A549 (cell line): ENCODE measurements around the gene KIF27. TPM values are rescaled to one million over a fixed set of nuclear protein-coding genes. Genes with fewer than 3 reads are reported as not detected.

Experiments
- ATOH8 ChIP-seq: fragments of 250-450 bp; sonication (Bioruptor Pico); IDR thresholded peaks from 2 replicates; pipeline ENCODE4 v1.5.0; 2020; ENCODE audit warnings: low read depth, mild to moderate bottlenecking, moderate library complexity
- BHLHE40 ChIP-seq: IDR thresholded peaks from 2 replicates; pipeline ENCODE4 v1.6.1; 2012; ENCODE audit warnings: low read depth, low read length, inconsistent platforms
- CBX2 ChIP-seq: fragments of 200-600 bp; sonication (generic); IDR thresholded peaks from 2 replicates; pipeline ENCODE4 v1.6.1; 2016; ENCODE audit warnings: low read depth, mild to moderate bottlenecking, borderline replicate concordance
- CBX8 ChIP-seq: fragments of 200-600 bp; sonication (generic); IDR thresholded peaks from 2 replicates; pipeline ENCODE4 v1.6.1; 2016
- CHD2 ChIP-seq: fragments of 150-350 bp; IDR thresholded peaks from 2 replicates; pipeline ENCODE4 v1.6.1; 2014; ENCODE audit warnings: low read length; ENCODE audit not compliant: partially characterized antibody
- FOSB ChIP-seq: fragments of 250-450 bp; sonication (Bioruptor Pico); IDR thresholded peaks from 2 replicates; pipeline ENCODE4 v1.5.0; 2020; ENCODE audit warnings: mild to moderate bottlenecking, moderate library complexity
- FOSL2 ChIP-seq, 2 experiments: fragments of 450-650 bp in 1 of 2; fragments of >200 bp in 1 of 2; sonication (Bioruptor Twin) in 1 of 2; formaldehyde crosslinking; IDR thresholded peaks; 2 replicates each; pipeline versions ENCODE4 v1.5.0 to v1.6.1; 2016 to 2020; ENCODE audit warnings: mild to moderate bottlenecking in 1 of 2, moderate library complexity in 1 of 2
- HEYL ChIP-seq: fragments of 250-450 bp; sonication (Bioruptor Pico); IDR thresholded peaks from 2 replicates; pipeline ENCODE4 v1.8.0; 2021; ENCODE audit warnings: mild to moderate bottlenecking, moderate library complexity
- HMGXB4 ChIP-seq: fragments of 250-450 bp; sonication (Bioruptor Pico); IDR thresholded peaks from 2 replicates; pipeline ENCODE4 v1.5.0; 2021; ENCODE audit warnings: mild to moderate bottlenecking, moderate library complexity, borderline replicate concordance
- HOXA7 ChIP-seq: fragments of 250-450 bp; sonication (Bioruptor Pico); IDR thresholded peaks from 2 replicates; pipeline ENCODE4 v1.5.0; 2020; ENCODE audit warnings: mild to moderate bottlenecking, moderate library complexity
- HOXB13 ChIP-seq: fragments of 250-450 bp; sonication (Bioruptor Pico); IDR thresholded peaks from 2 replicates; pipeline ENCODE4 v1.5.0; 2020; ENCODE audit warnings: low read depth, mild to moderate bottlenecking, moderate library complexity
- JUNB ChIP-seq: fragments of >200 bp; sonication (Bioruptor Twin); formaldehyde crosslinking; IDR thresholded peaks from 2 replicates; pipeline ENCODE4 v1.6.1; 2016
- MAX ChIP-seq: IDR thresholded peaks from 2 replicates; pipeline ENCODE4 v1.6.1; 2012
- MAZ ChIP-seq: fragments of 150-350 bp; IDR thresholded peaks from 2 replicates; pipeline ENCODE4 v1.6.1; 2014; ENCODE audit warnings: antibody characterized with exemption, low read depth, low read length, borderline replicate concordance
- MYC ChIP-seq: IDR thresholded peaks from 2 replicates; pipeline ENCODE4 v1.6.1; 2012; ENCODE audit warnings: mild to moderate bottlenecking, inconsistent platforms, low read length, improper control_type of control experiment, borderline replicate concordance
- PHF8 ChIP-seq: fragments of 200-600 bp; sonication (generic); IDR thresholded peaks from 2 replicates; pipeline ENCODE4 v1.6.1; 2016; ENCODE audit warnings: low read depth, mild to moderate bottlenecking, antibody characterized with exemption, moderate library complexity, borderline replicate concordance
- POLR2A ChIP-seq: IDR thresholded peaks from 2 replicates; pipeline ENCODE4 v1.6.1; 2012; ENCODE audit warnings: mild to moderate bottlenecking, low read length
- POLR2AphosphoS2 ChIP-seq: conservative IDR thresholded peaks from 2 replicates; pipeline ENCODE4 v1.6.1; 2012; ENCODE audit warnings: low read length, improper control_type of control experiment, inconsistent platforms
- RCOR1 ChIP-seq: fragments of 150-350 bp; IDR thresholded peaks from 2 replicates; pipeline ENCODE4 v1.6.1; 2014; ENCODE audit warnings: antibody characterized with exemption, low read length, low read depth
- REST ChIP-seq: fragments of 200-600 bp; sonication (generic); IDR thresholded peaks from 2 replicates; pipeline ENCODE4 v1.6.1; 2016; ENCODE audit warnings: antibody characterized with exemption, mild to moderate bottlenecking, moderate library complexity
- RNF2 ChIP-seq: fragments of 200-600 bp; sonication (generic); IDR thresholded peaks from 2 replicates; pipeline ENCODE4 v1.6.1; 2016; ENCODE audit warnings: low read depth, mild to moderate bottlenecking, antibody characterized with exemption, moderate library complexity, borderline replicate concordance
- SMC3 ChIP-seq: fragments of >200 bp; sonication (Bioruptor Twin); formaldehyde crosslinking; IDR thresholded peaks from 3 replicates; pipeline ENCODE4 v1.6.1; 2018; ENCODE audit warnings: inconsistent platforms
- SREBF2 ChIP-seq: fragments of 450-650 bp; IDR thresholded peaks from 2 replicates; pipeline ENCODE4 v1.6.1; 2014; ENCODE audit warnings: mild to moderate bottlenecking, moderate library complexity
- TP53 ChIP-seq: fragments of 250-450 bp; sonication (Bioruptor Pico); IDR thresholded peaks from 2 replicates; pipeline ENCODE4 v1.5.0; 2021; ENCODE audit warnings: mild to moderate bottlenecking, moderate library complexity
- USF2 ChIP-seq: fragments of 450-650 bp; IDR thresholded peaks from 2 replicates; pipeline ENCODE4 v1.6.1; 2014; ENCODE audit warnings: antibody characterized with exemption
- ZNF302 ChIP-seq: fragments of 250-450 bp; sonication (Bioruptor Pico); IDR thresholded peaks from 2 replicates; pipeline ENCODE4 v1.9.0; 2021; ENCODE audit warnings: inconsistent platforms, mild to moderate bottlenecking, moderate library complexity
- polyA plus RNA-seq, 4 experiments: library from polyadenylated mRNA; depleted of rRNA in 3 of 4; stranded (reverse); fragments of >200 nt; fragmentation: RNase III in 1 of 4; extraction: RNeasy Plus Mini Kit Qiagen cat#74134 plus additional on column Dnase treatment in 1 of 4; gene quantifications; 2 replicates in 3 of 4; 3 replicates in 1 of 4; pipeline ENCODE4 v1.2.3, GENCODE V29; 2011 to 2017

KIF27 gene
- polyA plus RNA-seq, 2 of the 4 experiments (the other 2 are of a cell fraction) = 2.2 to 6.0 TPM

- TF ChIP-seq FOSB (CRISPR knock-in tag) = no peak
- TF ChIP-seq POLR2AphosphoS2 = no peak
- no peak for TF ChIP-seq FOSL2 (IDR thresholded peaks at IDR 0.05)
- no peak for TF ChIP-seq FOSL2 (CRISPR knock-in tag; IDR thresholded peaks at IDR 0.05)
- no peak for TF ChIP-seq TP53 (CRISPR knock-in tag)
- peak; percentile 38; the same call in 1 of the 2 replicates for TF ChIP-seq HOXA7 (CRISPR knock-in tag)
- no peak for TF ChIP-seq CBX2
- peak; percentile 68; the same call in 1 of the 2 replicates for TF ChIP-seq HMGXB4 (CRISPR knock-in tag)
- no peak for TF ChIP-seq SREBF2
- TF ChIP-seq HEYL (CRISPR knock-in tag) = no peak
- TF ChIP-seq REST = no peak
- no peak for TF ChIP-seq MAZ
- TF ChIP-seq RCOR1 = no peak
- TF ChIP-seq USF2 = no peak
- peak; percentile 85 for TF ChIP-seq POLR2A
- no peak for TF ChIP-seq ZNF302 (CRISPR knock-in tag)
- no peak for TF ChIP-seq CBX8
- TF ChIP-seq SMC3 = no peak; the same call in 1 of the 3 replicates
- peak; percentile 83 for TF ChIP-seq PHF8
- 0 out of 2 replicates have a peak, but pooled peaks have one; percentile 43 for TF ChIP-seq ATOH8 (CRISPR knock-in tag)
- no peak for TF ChIP-seq CHD2
- no peak for TF ChIP-seq RNF2
- TF ChIP-seq MAX = peak; percentile 97
- no peak for TF ChIP-seq BHLHE40
- TF ChIP-seq JUNB = no peak
- TF ChIP-seq HOXB13 (CRISPR knock-in tag) = no peak
- TF ChIP-seq MYC = peak; percentile 53; the same call in 1 of the 2 replicates
These were observed at the start of gene KIF27 (continued) for GRCh38 chr9:83920927-83921707.
